Measurements from ENCODE around the gene RHO. TPM values are rescaled to one million over a fixed set of nuclear protein-coding genes. Genes with fewer than 3 reads are reported as not detected.
A peak's percentile ranks its signal among the peaks of the same experiment; 100 is the strongest.
"Not testable (repeated sequence)": the region's sequence is repeated elsewhere in the genome, so short reads cannot be mapped to it uniquely, and the experiment has no call there.

Gene RHO
- total RNA-seq, 2 donors from 2014 or later, result not detected

DNA sequence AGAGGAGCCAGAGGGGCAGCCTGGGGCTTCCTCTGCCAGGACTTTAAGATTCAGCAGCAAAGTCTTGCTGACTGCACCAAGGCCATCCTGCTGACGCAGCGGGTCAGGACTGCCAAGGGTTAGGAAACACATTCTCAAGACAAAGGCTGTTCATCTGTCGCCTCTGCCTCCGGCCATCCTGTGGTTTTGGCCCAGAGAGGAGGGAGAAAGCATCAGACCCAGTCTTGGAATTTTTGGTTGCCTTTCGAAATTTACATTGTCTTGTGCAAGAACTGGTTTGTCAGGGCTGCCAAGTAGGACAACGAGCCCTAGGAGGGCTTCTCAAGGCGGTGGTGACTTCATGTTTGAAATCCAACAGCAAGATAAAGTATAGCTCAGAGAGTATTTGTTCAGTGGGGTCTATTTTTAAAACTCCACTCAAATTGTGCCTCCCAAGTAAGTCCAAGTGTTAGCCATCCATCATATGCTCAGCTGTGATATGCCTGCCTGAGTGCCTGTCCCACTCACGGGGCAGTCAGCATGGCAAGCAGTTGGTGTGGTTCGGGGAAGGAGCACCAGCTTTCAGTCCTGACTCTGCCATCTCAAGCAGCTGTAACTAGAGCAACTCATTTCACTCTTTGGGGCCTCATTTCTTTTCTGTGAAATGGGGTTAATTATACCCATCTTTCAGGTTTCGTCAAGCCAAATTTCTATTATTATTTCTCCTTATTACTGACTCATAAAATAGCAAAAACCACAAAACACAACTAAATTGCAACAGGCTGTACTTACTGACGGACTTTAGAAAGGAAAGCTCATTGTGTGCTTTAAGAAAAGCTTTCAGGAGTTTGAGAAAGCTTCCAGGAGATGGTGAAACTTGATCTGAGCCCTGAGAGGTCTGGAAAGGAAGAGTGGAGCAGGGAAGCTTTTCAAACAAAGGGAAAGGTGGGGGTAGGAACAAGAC lies 42.4 kb upstream of the RHO start:
- 69 to 79% methylated on average over 11 of the region's 11 CpGs for WGBS, 2 donors
- intact Hi-C loops (cut with DNase I), result loop anchor here (5.0 to 10.0 kb wide), 3 partner anchors 129 to 446 kb away; no protein-coding TSS in a partner anchor
- ATAC-seq, result peak; percentile 54

DNA sequence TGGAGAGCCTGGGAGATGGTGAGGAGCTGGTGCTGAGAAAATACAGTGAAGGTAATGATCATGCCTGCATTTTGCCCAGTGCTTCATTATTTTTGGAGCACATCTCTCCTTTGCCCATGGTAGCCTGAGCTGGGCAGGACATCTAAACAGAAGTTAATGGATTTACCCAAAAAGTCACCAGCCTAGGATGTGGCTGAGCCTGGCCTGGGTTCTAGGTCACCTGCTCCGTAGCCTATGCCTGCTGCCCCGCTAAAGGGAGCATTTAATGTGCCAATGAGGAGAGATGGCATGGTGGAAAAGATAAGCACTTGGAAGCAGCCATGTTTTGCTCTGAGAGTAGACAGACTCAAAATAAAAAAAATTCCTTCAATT lies 41.8 kb upstream of the RHO start:
- Histone ChIP-seq H3K27me3 (no peaks in the 10 kb centered on the region), H3K4me1 (peaks cover 6% of the 10 kb centered on the region), H3K27ac (peak overlapping the region in 2 of 4 donors; percentile 26 to 64), H3K9me3 (no peaks in the 10 kb centered on the region), H3K36me3 (replicated peaks in 1 of 2; ENCODE audit: insufficient read depth in 1 of 2, low read depth in 2 of 2) (peaks cover 2 to 7% of the 10 kb centered on the region in 2 donors), H3K4me3 (no peak overlapping the region)
- 92 to 94% methylated on average over 2 of the region's 2 CpGs for WGBS, 2 donors
- DNase-seq (no peak), ATAC-seq (no peak)
- no peak for TF ChIP-seq POLR2A (IDR thresholded peaks at IDR 0.05)
- TF ChIP-seq, protein P1, sequence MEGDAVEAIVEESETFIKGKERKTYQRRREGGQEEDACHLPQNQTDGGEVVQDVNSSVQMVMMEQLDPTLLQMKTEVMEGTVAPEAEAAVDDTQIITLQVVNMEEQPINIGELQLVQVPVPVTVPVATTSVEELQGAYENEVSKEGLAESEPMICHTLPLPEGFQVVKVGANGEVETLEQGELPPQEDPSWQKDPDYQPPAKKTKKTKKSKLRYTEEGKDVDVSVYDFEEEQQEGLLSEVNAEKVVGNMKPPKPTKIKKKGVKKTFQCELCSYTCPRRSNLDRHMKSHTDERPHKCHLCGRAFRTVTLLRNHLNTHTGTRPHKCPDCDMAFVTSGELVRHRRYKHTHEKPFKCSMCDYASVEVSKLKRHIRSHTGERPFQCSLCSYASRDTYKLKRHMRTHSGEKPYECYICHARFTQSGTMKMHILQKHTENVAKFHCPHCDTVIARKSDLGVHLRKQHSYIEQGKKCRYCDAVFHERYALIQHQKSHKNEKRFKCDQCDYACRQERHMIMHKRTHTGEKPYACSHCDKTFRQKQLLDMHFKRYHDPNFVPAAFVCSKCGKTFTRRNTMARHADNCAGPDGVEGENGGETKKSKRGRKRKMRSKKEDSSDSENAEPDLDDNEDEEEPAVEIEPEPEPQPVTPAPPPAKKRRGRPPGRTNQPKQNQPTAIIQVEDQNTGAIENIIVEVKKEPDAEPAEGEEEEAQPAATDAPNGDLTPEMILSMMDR (IDR thresholded peaks at IDR 0.05), result no peak
- intact Hi-C loops (cut with DNase I), result loop anchor here (5.0 to 10.0 kb wide), 3 partner anchors 128 to 446 kb away; no protein-coding TSS in a partner anchor

More for the DNA sequence above, 42.4 kb upstream of the RHO start:
- H3K36me3 ChIP-seq (replicated peaks in 1 of 2; ENCODE audit: insufficient read depth in 1 of 2, low read depth in 2 of 2), result peaks cover 4 to 8% of the 10 kb centered on the region in 2 donors
- H3K27me3 ChIP-seq, result no peaks in the 10 kb centered on the region
- H3K27ac ChIP-seq, result peak overlapping the region in 2 of 4 donors; percentile 26 to 64
- peak; percentile 48 to 85 (median 58) for DNase-seq
- H3K4me3 ChIP-seq, result no peak overlapping the region
- no peak for TF ChIP-seq POLR2A (IDR thresholded peaks at IDR 0.05)
- TF ChIP-seq, protein P1 (IDR thresholded peaks at IDR 0.05), result no peak
- peaks cover 6% of the 10 kb centered on the region for H3K4me1 ChIP-seq
- H3K9me3 ChIP-seq, result no peaks in the 10 kb centered on the region

DNA sequence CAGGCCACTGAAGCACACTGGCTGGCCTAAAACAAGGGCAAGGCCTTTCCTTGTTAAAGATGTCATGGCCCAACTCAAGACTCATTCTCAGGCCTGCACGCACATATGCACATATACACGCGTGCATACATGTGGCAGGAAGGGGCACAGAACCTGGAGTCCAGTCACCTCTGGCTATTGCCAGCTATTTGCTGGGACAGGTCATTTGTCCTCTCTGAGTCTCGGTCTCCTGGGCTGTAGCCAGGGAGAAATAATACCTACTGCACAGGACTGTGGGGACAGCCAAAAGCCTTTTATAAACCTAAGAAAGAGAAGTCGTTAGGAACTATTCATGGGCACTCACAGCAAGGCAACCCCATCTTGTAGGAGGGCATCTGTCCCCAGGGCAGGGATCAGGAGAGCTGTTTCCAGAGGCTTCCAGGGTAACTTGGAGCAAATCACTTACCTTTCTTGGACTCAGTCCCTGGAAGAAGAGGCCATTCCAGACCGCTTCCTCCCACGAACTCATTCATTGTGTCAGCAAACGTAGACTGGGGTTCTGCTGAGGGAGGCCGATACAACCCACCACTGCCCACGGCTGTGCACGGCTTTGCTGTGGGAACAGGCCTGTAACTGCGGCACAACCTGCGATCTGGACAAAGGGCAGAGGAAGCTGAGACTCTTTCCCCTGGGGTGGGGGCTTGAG lies 41.1 kb upstream of the RHO start:
- WGBS, 2 donors, result 88 to 96% methylated on average over 12 to 13 of the region's 13 CpGs
- peaks cover 0 to 2% of the 10 kb centered on the region in 2 donors for H3K36me3 ChIP-seq (replicated peaks in 1 of 2; ENCODE audit: insufficient read depth in 1 of 2, low read depth in 2 of 2)
- H3K4me1 ChIP-seq, result peaks cover 6% of the 10 kb centered on the region
- H3K27me3 ChIP-seq, result no peaks in the 10 kb centered on the region
- peak overlapping the region in 1 of 4 donors; percentile 64 for H3K27ac ChIP-seq
- intact Hi-C loops (cut with DNase I), result loop anchor here (5.0 to 10.0 kb wide), 3 partner anchors 127 to 445 kb away; no protein-coding TSS in a partner anchor
- no peak for DNase-seq
- no peaks in the 10 kb centered on the region for H3K9me3 ChIP-seq
- TF ChIP-seq, protein P1 (IDR thresholded peaks at IDR 0.05), result no peak
- no peak for TF ChIP-seq POLR2A (IDR thresholded peaks at IDR 0.05)
- ATAC-seq, result no peak
- no peak overlapping the region for H3K4me3 ChIP-seq

DNA sequence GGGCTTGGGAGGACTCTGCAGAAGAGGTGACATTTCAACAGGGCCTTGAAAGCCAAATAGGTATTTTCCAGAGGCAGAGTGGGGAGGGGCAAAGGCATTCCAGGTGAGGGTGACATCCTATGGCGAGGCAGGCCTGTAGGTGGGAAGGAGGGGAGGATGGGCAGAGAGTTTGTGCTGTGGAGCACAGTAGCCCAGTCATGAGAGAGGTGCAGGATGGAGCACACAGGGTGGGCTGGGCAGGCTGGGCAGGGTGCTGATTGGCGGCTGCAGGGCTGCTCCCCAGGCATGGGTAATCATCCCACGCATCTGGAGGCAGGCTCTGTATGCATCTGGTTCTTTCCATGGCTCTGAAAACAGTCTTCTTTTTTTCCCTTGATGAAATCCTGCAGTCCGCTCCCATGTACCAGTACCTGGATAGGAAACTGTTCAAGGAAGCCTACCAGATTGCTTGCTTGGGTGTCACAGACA lies 40.5 kb upstream of the RHO start:
- H3K27ac ChIP-seq; H3K9me3 ChIP-seq; H3K4me3 ChIP-seq; H3K4me1 ChIP-seq; H3K36me3 ChIP-seq (replicated peaks in 1 of 2; ENCODE audit: insufficient read depth in 1 of 2, low read depth in 2 of 2); H3K27me3 ChIP-seq; ATAC-seq; DNase-seq: not testable (repeated sequence)
- 92 to 94% methylated on average over 4 of the region's 4 CpGs for WGBS, 2 donors
- intact Hi-C loops (cut with DNase I), result loop anchor here (5.0 to 10.0 kb wide), 3 partner anchors 127 to 444 kb away; no protein-coding TSS in a partner anchor

DNA sequence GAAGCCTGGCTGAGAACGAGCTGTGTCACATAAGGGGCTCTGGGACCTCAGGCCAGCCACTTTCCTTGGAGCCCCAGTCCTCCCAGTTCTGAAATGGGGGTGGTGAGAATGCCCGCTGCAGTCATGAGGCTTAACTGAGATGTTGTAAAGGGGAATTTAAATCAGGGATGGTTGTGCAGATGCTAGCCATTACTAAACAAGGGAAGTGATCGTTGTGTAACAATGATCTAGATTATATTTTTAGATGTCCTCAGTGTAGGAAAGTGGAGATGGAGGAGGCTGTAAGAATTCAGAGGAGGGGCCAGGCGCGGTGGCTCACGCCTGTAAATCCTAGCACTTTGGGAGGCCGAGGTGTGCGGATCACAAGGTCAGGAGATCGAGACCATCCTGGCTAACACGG lies 39.2 kb upstream of the RHO start:
- not testable (repeated sequence) for H3K4me3 ChIP-seq; H3K27ac ChIP-seq; H3K36me3 ChIP-seq (replicated peaks in 1 of 2; ENCODE audit: insufficient read depth in 1 of 2, low read depth in 2 of 2); H3K27me3 ChIP-seq; ATAC-seq; H3K4me1 ChIP-seq; H3K9me3 ChIP-seq
- 70 to 91% methylated on average over 10 of the region's 10 CpGs for WGBS, 2 donors
- peak in 1 of 4 donors; percentile 22 for DNase-seq
- intact Hi-C loops (cut with DNase I), result loop anchor here (5.0 to 10.0 kb wide), 3 partner anchors 126 to 443 kb away; no protein-coding TSS in a partner anchor

Measured in body of pancreas (tissue), 4 donors.